CD14-positive monocyte (primary cell): ENCODE data around the gene MUC5B. TPM values are rescaled to one million over a fixed set of nuclear protein-coding genes. Genes with fewer than 3 reads are reported as not detected.

Experiments
- DNase-seq, 3 donors: peaks; one replicate each; pipeline ENCODE4 v3.0.0-alpha.2; 2011 to 2022
- H2AFZ ChIP-seq: 2 replicates; pipeline ENCODE4 v1.6.0; 2012; ENCODE audit warnings: mild to moderate bottlenecking, low read depth, low read length, inconsistent platforms; ENCODE audit not compliant: insufficient read depth, poor library complexity, severe bottlenecking
- H3K27ac ChIP-seq, 2 donors: 1 replicate in 1 of 2; 2 replicates in 1 of 2; pipeline ENCODE4 v1.5.1; 2012 to 2013; ENCODE audit warnings: low read length in 2 of 2, control low read depth in 1 of 2, inconsistent platforms in 1 of 2, low read depth in 1 of 2, mild to moderate bottlenecking in 1 of 2
- H3K27me3 ChIP-seq, 2 donors: one replicate each; pipeline versions ENCODE4 v1.6.0 to v1.6.1; 2011 to 2013; ENCODE audit warnings: low read length in 2 of 2; ENCODE audit not compliant: control insufficient read depth in 2 of 2, insufficient read depth in 2 of 2
- H3K36me3 ChIP-seq, 2 donors: replicated peaks in 1 of 2; 1 replicate in 1 of 2; 2 replicates in 1 of 2; pipeline versions ENCODE4 v1.5.1 to v1.6.1; 2012 to 2013; ENCODE audit warnings: low read length in 2 of 2, control low read depth in 1 of 2, inconsistent platforms in 1 of 2, mild to moderate bottlenecking in 1 of 2; ENCODE audit not compliant: insufficient read depth in 2 of 2, control insufficient read depth in 1 of 2
- H3K4me1 ChIP-seq, 2 donors: 1 replicate in 1 of 2; 2 replicates in 1 of 2; pipeline versions ENCODE4 v1.5.1 to v1.6.1; 2012 to 2013; ENCODE audit warnings: low read length in 2 of 2, control low read depth in 1 of 2, inconsistent platforms in 1 of 2, mild to moderate bottlenecking in 1 of 2, moderate library complexity in 1 of 2; ENCODE audit not compliant: insufficient read depth in 2 of 2, control insufficient read depth in 1 of 2
- H3K4me2 ChIP-seq: replicated peaks from 2 replicates; pipeline ENCODE3; 2012; ENCODE audit warnings: low read length, moderate library complexity, mild to moderate bottlenecking; ENCODE audit not compliant: poor library complexity, severe bottlenecking; ENCODE audit errors: extremely low read depth
- H3K4me3 ChIP-seq, 3 experiments: fragments of 200-600 bp in 1 of 3; sonication (generic) in 1 of 3; replicated peaks in 1 of 3; 1 replicate in 2 of 3; 2 replicates in 1 of 3; pipeline ENCODE4 v1.5.1; 2011 to 2013; ENCODE audit warnings: low read length in 3 of 3, mild to moderate bottlenecking in 3 of 3, control low read depth in 2 of 3, low read depth in 2 of 3, inconsistent platforms in 1 of 3, moderate library complexity in 1 of 3
- H3K79me2 ChIP-seq: 2 replicates; pipeline ENCODE4 v1.6.0; 2012; ENCODE audit warnings: mild to moderate bottlenecking, control low read depth, inconsistent platforms, low read length, moderate library complexity; ENCODE audit not compliant: insufficient read depth
- H3K9ac ChIP-seq: 2 replicates; pipeline ENCODE4 v1.6.0; 2017; ENCODE audit warnings: low read length, mild to moderate bottlenecking; ENCODE audit not compliant: insufficient read depth, poor library complexity, severe bottlenecking
- H3K9me3 ChIP-seq, 2 donors: replicated peaks in 1 of 2; 1 replicate in 1 of 2; 2 replicates in 1 of 2; pipeline versions ENCODE4 v1.5.1 to v1.6.1; 2012 to 2013; ENCODE audit warnings: low read length in 2 of 2, control low read depth in 1 of 2; ENCODE audit not compliant: control insufficient read depth in 1 of 2, insufficient read depth in 1 of 2
- H4K20me1 ChIP-seq: 2 replicates; pipeline ENCODE4 v1.6.0; 2012; ENCODE audit warnings: mild to moderate bottlenecking, low read length, control low read depth, moderate library complexity; ENCODE audit not compliant: insufficient read depth
- H3K27ac Mint-ChIP-seq, 7 donors: one replicate each; pipeline ENCODE4 v1.8.0; 2020; ENCODE audit warnings: mild to moderate bottlenecking in 7 of 7, mixed read lengths in 7 of 7, moderate library complexity in 6 of 7, inconsistent platforms in 2 of 7
- H3K27me3 Mint-ChIP-seq, 3 donors: one replicate each; pipeline ENCODE4 v1.8.0; 2021 to 2022; ENCODE audit warnings: low read depth in 3 of 3, mild to moderate bottlenecking in 3 of 3, mixed read lengths in 3 of 3, moderate library complexity in 3 of 3, inconsistent platforms in 1 of 3
- H3K36me3 Mint-ChIP-seq, 2 donors: one replicate each; pipeline ENCODE4 v1.8.0; 2020; ENCODE audit warnings: mixed read lengths in 2 of 2, inconsistent platforms in 1 of 2, mild to moderate bottlenecking in 1 of 2
- H3K4me1 Mint-ChIP-seq: one replicate; pipeline ENCODE4 v1.8.0; 2020; ENCODE audit warnings: mild to moderate bottlenecking, mixed read lengths
- H3K4me3 Mint-ChIP-seq, 2 donors: one replicate each; pipeline ENCODE4 v1.8.0; 2020; ENCODE audit warnings: mild to moderate bottlenecking in 2 of 2, mixed read lengths in 2 of 2, moderate library complexity in 1 of 2
- H3K9me3 Mint-ChIP-seq, 7 donors: one replicate each; pipeline ENCODE4 v1.8.0; 2020 to 2022; ENCODE audit warnings: mixed read lengths in 7 of 7, mild to moderate bottlenecking in 6 of 7, moderate library complexity in 6 of 7, inconsistent platforms in 2 of 7
- CTCF ChIP-seq: fragments of 200-600 bp; IDR thresholded peaks from one replicate; pipeline ENCODE4 v1.8.0; 2022; ENCODE audit warnings: antibody characterized with exemption, mild to moderate bottlenecking
- WGBS: methylation state at CpG from one replicate; pipeline ENCODE4 v1.1.5; 2013; ENCODE audit warnings: missing lambda C conversion rate; ENCODE audit not compliant: insufficient coverage; 5-methylcytosine and 5-hydroxymethylcytosine counted together
- intact Hi-C, 2 donors: fragments of 100-400 bp; cut with micrococcal nuclease; formaldehyde crosslinking; loops; one replicate each; pipeline versions ENCODE4 v1.15.0 to v1.15.1; 2023
- polyA plus RNA-seq, 3 donors: library from polyadenylated mRNA; depleted of rRNA in 1 of 3; unstranded in 2 of 3; stranded (reverse) in 1 of 3; fragments of 300-500 nt in 2 of 3; fragments of >200 nt in 1 of 3; fragmentation: Illumina TruSeq in 2 of 3; gene quantifications; 1 replicate in 2 of 3; 2 replicates in 1 of 3; pipeline ENCODE4 v1.2.3, GENCODE V29; 2012 to 2021

Gene MUC5B
- polyA plus RNA-seq, 3 donors: not detected

- H3K79me2 ChIP-seq: peaks cover 16% of the 10 kb centered on the region
- peak overlapping the region in 1 of 7 donors; percentile 26 for H3K27ac Mint-ChIP-seq
- intact Hi-C loops: no loop called here
- peaks cover 77 to 93% of the 10 kb centered on the region in 2 donors for H3K36me3 Mint-ChIP-seq
- H3K4me1 ChIP-seq: no peaks in the 10 kb centered on the region
- no peak overlapping the region for H3K4me3 ChIP-seq
- no peaks in the 10 kb centered on the region for H3K4me1 Mint-ChIP-seq
- H2AFZ ChIP-seq: no peak overlapping the region
- peaks cover 0 to 1% (median 0%) of the 10 kb centered on the region in 7 donors for H3K9me3 Mint-ChIP-seq
- no peak overlapping the region for H3K4me3 Mint-ChIP-seq
- DNase-seq: no peak
- no peaks in the 10 kb centered on the region for H3K9me3 ChIP-seq
- no peak overlapping the region for H3K4me2 ChIP-seq
- no peaks in the 10 kb centered on the region for H3K27me3 Mint-ChIP-seq
- WGBS: 55% methylated on average over 2 of the region's 3 CpGs
- H3K27me3 ChIP-seq: no peaks in the 10 kb centered on the region
- H4K20me1 ChIP-seq: peaks cover 95% of the 10 kb centered on the region
- H3K36me3 ChIP-seq: peaks cover 86 to 94% of the 10 kb centered on the region in 2 donors
- no peak for TF ChIP-seq CTCF
- H3K9ac ChIP-seq: no peak overlapping the region
- H3K27ac ChIP-seq: peak overlapping the region in 1 of 2 donors; percentile 26
Observed at GRCh38 chr11:1281974-1282365, 59.1 kb downstream of the MUC5B start.

GRCh38 chr11:1283091-1283511 lies 60.2 kb downstream of the MUC5B start:
- H3K4me1 ChIP-seq: no peaks in the 10 kb centered on the region
- H3K4me1 Mint-ChIP-seq: no peaks in the 10 kb centered on the region
- H3K27me3 ChIP-seq: no peaks in the 10 kb centered on the region
- H4K20me1 ChIP-seq: peaks cover 90% of the 10 kb centered on the region
- peaks cover 0 to 1% (median 0%) of the 10 kb centered on the region in 7 donors for H3K9me3 Mint-ChIP-seq
- no peak overlapping the region for H3K27ac Mint-ChIP-seq
- H2AFZ ChIP-seq: no peak overlapping the region
- H3K4me3 ChIP-seq: no peak overlapping the region
- no peaks in the 10 kb centered on the region for H3K27me3 Mint-ChIP-seq
- H3K9me3 ChIP-seq: no peaks in the 10 kb centered on the region
- TF ChIP-seq CTCF: no peak
- DNase-seq: no peak
- H3K36me3 Mint-ChIP-seq: peaks cover 74 to 89% of the 10 kb centered on the region in 2 donors
- intact Hi-C loops: no loop called here
- H3K4me3 Mint-ChIP-seq: no peak overlapping the region
- peaks cover 82 to 89% of the 10 kb centered on the region in 2 donors for H3K36me3 ChIP-seq
- H3K4me2 ChIP-seq: no peak overlapping the region
- no peak overlapping the region for H3K27ac ChIP-seq
- H3K79me2 ChIP-seq: peaks cover 16% of the 10 kb centered on the region
- no peak overlapping the region for H3K9ac ChIP-seq
- WGBS: 97% methylated on average over 18 of the region's 18 CpGs
